Measurements from ENCODE around the gene LRRC70.

DNA sequence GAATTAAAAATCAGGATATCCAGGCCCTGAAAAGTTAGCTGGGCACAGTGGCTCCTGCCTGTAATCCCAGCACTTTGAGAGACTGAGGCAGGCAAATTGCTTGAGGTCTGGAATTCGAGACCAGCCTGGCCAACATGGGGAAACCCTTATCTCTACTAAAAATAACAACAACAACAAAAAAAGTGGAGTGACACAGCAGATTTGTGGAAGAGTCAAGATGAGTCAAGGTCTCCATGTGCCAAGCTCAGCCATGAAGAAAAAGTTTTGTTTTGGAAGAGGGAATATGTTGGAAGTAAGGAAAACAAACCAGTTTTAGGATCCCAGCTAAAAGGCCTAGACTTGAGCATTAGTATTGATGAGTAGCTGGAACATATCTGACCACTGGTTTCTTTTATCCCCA lies 14.7 kb downstream of the LRRC70 start:
- TF ChIP-seq POLR2AphosphoS5 (IDR thresholded peaks at IDR 0.05; ENCODE audit: low read depth) (no peak), CTCF (conservative IDR thresholded peaks at IDR 0.05; ENCODE audit: low read depth in 2 of 2) (no peak), REST (IDR thresholded peaks at IDR 0.05; ENCODE audit: unreplicated experiment) (no peak), EZH2phosphoT487 (IDR thresholded peaks at IDR 0.05; ENCODE audit: unreplicated experiment) (no peak), EZH2 (IDR thresholded peaks at IDR 0.05; ENCODE audit: low read depth, unreplicated experiment) (no peak), CREB1 (CRISPR knock-in tag; IDR thresholded peaks at IDR 0.05; ENCODE audit: low read depth) (no peak), JUNB (IDR thresholded peaks at IDR 0.05; ENCODE audit: unreplicated experiment) (no peak), ETS1 (IDR thresholded peaks at IDR 0.05) (no peak), NANOG (IDR thresholded peaks at IDR 0.05; ENCODE audit: borderline replicate concordance) (no peak), ZNF462 (CRISPR knock-in tag; IDR thresholded peaks at IDR 0.05) (no peak), ZNF114 (CRISPR knock-in tag; IDR thresholded peaks at IDR 0.05) (no peak), ZNF331 (CRISPR knock-in tag; IDR thresholded peaks at IDR 0.05; ENCODE audit: low read depth) (no peak), STAT1 (IDR thresholded peaks at IDR 0.05; ENCODE audit: unreplicated experiment) (no peak)

All from GM23338 (cell line).